Gastroesophageal sphincter (tissue), 4 donors: ENCODE results near the gene FAM240A. TPM values are rescaled to one million over a fixed set of nuclear protein-coding genes. Genes with fewer than 3 reads are reported as not detected.

Source experiments
- ATAC-seq: fragments of 150-250 bp; one replicate; pipeline ENCODE4 v1.9.1; 2016; ENCODE audit warnings: mild to moderate bottlenecking, moderate library complexity
- H3K27ac ChIP-seq, 4 donors: fragments of 200-600 bp; sonication (generic) in 3 of 4; 1 replicate in 3 of 4; 2 replicates in 1 of 4; pipeline ENCODE4 v1.5.1; 2016 to 2019
- H3K27me3 ChIP-seq: fragments of 200-600 bp; sonication (generic); one replicate; pipeline ENCODE4 v1.5.1; 2019
- H3K36me3 ChIP-seq, 2 donors: fragments of 200-600 bp; sonication (generic); one replicate each; pipeline ENCODE4 v1.5.1; 2019; ENCODE audit warnings: control low read depth in 1 of 2
- H3K4me1 ChIP-seq, 3 donors: fragments of 200-600 bp; sonication (generic); 1 replicate in 2 of 3; 2 replicates in 1 of 3; pipeline ENCODE4 v1.5.1; 2016 to 2019; ENCODE audit warnings: control low read depth in 2 of 3
- H3K4me3 ChIP-seq, 2 donors: fragments of 200-600 bp; sonication (generic); one replicate each; pipeline ENCODE4 v1.5.1; 2019; ENCODE audit warnings: mild to moderate bottlenecking in 1 of 2, moderate library complexity in 1 of 2
- H3K9me3 ChIP-seq, 3 donors: fragments of 200-600 bp; sonication (generic); one replicate each; pipeline ENCODE4 v1.5.1; 2017 to 2019; ENCODE audit warnings: control low read depth in 2 of 3
- CTCF ChIP-seq, 4 experiments: fragments of 200-600 bp in 2 of 4; fragments of 450-650 bp in 2 of 4; sonication (generic) in 1 of 4; IDR thresholded peaks; one replicate each; pipeline ENCODE4 v1.5.1; 2017 to 2019; ENCODE audit warnings: antibody characterized with exemption in 4 of 4, mild to moderate bottlenecking in 2 of 4, moderate library complexity in 2 of 4
- EP300 ChIP-seq: sonication (generic); formaldehyde crosslinking; IDR thresholded peaks from one replicate; pipeline ENCODE4 v1.6.1; 2017; ENCODE audit warnings: antibody characterized with exemption, mild to moderate bottlenecking
- POLR2A ChIP-seq, 2 donors: fragments of 450-650 bp; IDR thresholded peaks; one replicate each; pipeline ENCODE4 v1.6.1; 2017; ENCODE audit warnings: antibody characterized with exemption in 2 of 2, mild to moderate bottlenecking in 2 of 2, moderate library complexity in 1 of 2
- POLR2AphosphoS5 ChIP-seq: sonication (generic); formaldehyde crosslinking; IDR thresholded peaks from one replicate; pipeline ENCODE4 v1.6.1; 2017; ENCODE audit warnings: antibody characterized with exemption
- WGBS, 2 donors: methylation state at CpG; one replicate each; pipeline ENCODE4 v1.1.5; 2018; ENCODE audit warnings: low coverage in 1 of 2; 5-methylcytosine and 5-hydroxymethylcytosine counted together
- total RNA-seq, 4 donors: library from RNA; depleted of rRNA; stranded (reverse); fragments of >200 nt; gene quantifications; one replicate each; pipeline ENCODE4 v1.1.0, GENCODE V29; 2016

The FAM240A gene
- total RNA-seq, 4 donors from 2014 or later = not detected

GRCh38 chr3:46578973-46579755 lies 33.2 kb upstream of the FAM240A start:
- H3K36me3 ChIP-seq = no peaks in the 10 kb centered on the region
- no peak for ATAC-seq
- H3K4me3 ChIP-seq = no peak overlapping the region
- 50 to 69% methylated on average over 2 to 3 of the region's 10 CpGs for WGBS, 2 donors
- H3K27me3 ChIP-seq = peaks cover 68% of the 10 kb centered on the region
- TF ChIP-seq POLR2A (IDR thresholded peaks at IDR 0.05) (no peak), CTCF (IDR thresholded peaks at IDR 0.05) (no peak), EP300 (no peak), POLR2AphosphoS5 (no peak)
- no peaks in the 10 kb centered on the region for H3K9me3 ChIP-seq
- H3K27ac ChIP-seq = no peak overlapping the region
- peaks cover 0 to 10% (median 0%) of the 10 kb centered on the region in 3 donors for H3K4me1 ChIP-seq

- Histone ChIP-seq H3K4me3 (no peak overlapping the region), H3K27me3 (peaks cover 69% of the 10 kb centered on the region), H3K27ac (no peak overlapping the region), H3K36me3 (no peaks in the 10 kb centered on the region), H3K9me3 (no peaks in the 10 kb centered on the region), H3K4me1 (peaks cover 0 to 10% (median 0%) of the 10 kb centered on the region in 3 donors)
- no peak for TF ChIP-seq EP300
- TF ChIP-seq CTCF (IDR thresholded peaks at IDR 0.05) = no peak
- TF ChIP-seq POLR2AphosphoS5 = no peak
- TF ChIP-seq POLR2A (IDR thresholded peaks at IDR 0.05) = no peak
- no peak for ATAC-seq
- 10 to 48% methylated on average over 2 to 13 of the region's 14 CpGs for WGBS, 2 donors
Observed at GRCh38 chr3:46579756-46580286, 32.5 kb upstream of the FAM240A start.

GRCh38 chr3:46580675-46581074 lies 31.6 kb upstream of the FAM240A start:
- no peak overlapping the region for H3K4me3 ChIP-seq
- peaks cover 67% of the 10 kb centered on the region for H3K27me3 ChIP-seq
- no peaks in the 10 kb centered on the region for H3K9me3 ChIP-seq
- no peaks in the 10 kb centered on the region for H3K36me3 ChIP-seq
- H3K27ac ChIP-seq = no peak overlapping the region
- TF ChIP-seq POLR2AphosphoS5 (no peak), EP300 (no peak), CTCF (IDR thresholded peaks at IDR 0.05) (no peak), POLR2A (IDR thresholded peaks at IDR 0.05) (no peak)
- peaks cover 0 to 10% (median 0%) of the 10 kb centered on the region in 3 donors for H3K4me1 ChIP-seq
- WGBS, 2 donors = 100% methylated on average over 1 of the region's 1 CpG; no CpG with 5 or more reads in 1 of the 2 donors
- ATAC-seq = no peak

GRCh38 chr3:46584598-46585467 lies 27.5 kb upstream of the FAM240A start:
- Histone ChIP-seq H3K27ac (no peak overlapping the region), H3K9me3 (no peaks in the 10 kb centered on the region), H3K36me3 (no peaks in the 10 kb centered on the region), H3K27me3 (peaks cover 26% of the 10 kb centered on the region), H3K4me1 (no peaks in the 10 kb centered on the region), H3K4me3 (no peak overlapping the region)
- TF ChIP-seq CTCF (IDR thresholded peaks at IDR 0.05) (no peak), POLR2A (IDR thresholded peaks at IDR 0.05) (no peak), EP300 (no peak), POLR2AphosphoS5 (no peak)
- WGBS, 2 donors = 82 to 90% methylated on average over 2 to 5 of the region's 7 CpGs
- no peak for ATAC-seq
